CD4-positive, CD25-positive, alpha-beta regulatory T cell (primary cell): Measurements from ENCODE around the gene SCAPER. TPM values are rescaled to one million over a fixed set of nuclear protein-coding genes. Genes with fewer than 3 reads are reported as not detected.

ENCODE experiments used
- polyA plus RNA-seq, 4 donors: library from polyadenylated mRNA; unstranded; fragments of 300-500 nt; fragmentation: Illumina TruSeq; gene quantifications; one replicate each; pipeline ENCODE4 v1.2.3, GENCODE V29; 2021
- total RNA-seq: library from RNA; stranded (reverse); gene quantifications from one replicate; pipeline ENCODE4 v1.2.3, GENCODE V29; 2022

SCAPER gene
- total and polyA plus RNA-seq, 5 donors from 2014 or later = 13.2 to 38.1 (median 14.5) TPM

Other genes with a start within 250 kb of the SCAPER start
- gene RCN2, start 26.4 kb upstream of the SCAPER start, total RNA-seq = 17.3 TPM
- gene RCN2, start 26.4 kb upstream of the SCAPER start, polyA plus RNA-seq = 10 to 100 TPM; 35.8 to 47.3 (median 41.6) TPM
- gene PSTPIP1, start 89.8 kb upstream of the SCAPER start, total RNA-seq = 169 TPM
- 10 to 100 TPM; 41.3 to 69.2 (median 45.7) TPM for gene PSTPIP1, start 89.8 kb upstream of the SCAPER start, polyA plus RNA-seq
- gene TSPAN3, start 165.8 kb upstream of the SCAPER start, total RNA-seq = 5.4 TPM
- 10 to 100 TPM; 19.2 to 31.0 (median 27.2) TPM for gene TSPAN3, start 165.8 kb upstream of the SCAPER start, polyA plus RNA-seq